ENCODE data around the gene FGFR2.

The FGFR2 gene

GRCh38 chr10:121598263-121599249, at the start of gene FGFR2:
Gene FGFR2 (minus strand): TSS chr10:121598444. CDS start chr10:121593817, 4,627 bp downstream.
- DNase-seq, result peak; percentile 82

GRCh38 chr10:121647401-121647800, 49.2 kb upstream of the FGFR2 start:
- no peak for DNase-seq

- DNase-seq, result no peak
These were observed 47.5 kb upstream of the FGFR2 start for GRCh38 chr10:121645696-121646095.

GRCh38 chr10:121644501-121644900, 46.3 kb upstream of the FGFR2 start:
- no peak for DNase-seq

- no peak for DNase-seq
These were observed 42.0 kb upstream of the FGFR2 start for GRCh38 chr10:121640266-121640665.

GRCh38 chr10:121639416-121639815, 41.2 kb upstream of the FGFR2 start:
- DNase-seq, result no peak

- DNase-seq, result no peak
These were observed 39.2 kb upstream of the FGFR2 start for GRCh38 chr10:121637437-121637836.

GRCh38 chr10:121633056-121633455, 34.8 kb upstream of the FGFR2 start:
- DNase-seq, result no peak

- no peak for DNase-seq
These were observed 33.3 kb upstream of the FGFR2 start for GRCh38 chr10:121631365-121632029.

GRCh38 chr10:121628859-121629258, 30.6 kb upstream of the FGFR2 start:
- no peak for DNase-seq

GRCh38 chr10:121627876-121628581, 29.8 kb upstream of the FGFR2 start:
- no peak for DNase-seq

GRCh38 chr10:121624836-121625486, 26.7 kb upstream of the FGFR2 start:
- DNase-seq, result no peak

- DNase-seq, result no peak
These were observed 20.7 kb upstream of the FGFR2 start for GRCh38 chr10:121618906-121619305.

GRCh38 chr10:121617176-121617575, 18.9 kb upstream of the FGFR2 start:
- no peak for DNase-seq

GRCh38 chr10:121616291-121616690, 18.0 kb upstream of the FGFR2 start:
- DNase-seq, result peak; percentile 24

GRCh38 chr10:121615836-121616235, 17.6 kb upstream of the FGFR2 start:
- DNase-seq, result no peak

GRCh38 chr10:121615435-121615793, 17.2 kb upstream of the FGFR2 start:
- no peak for DNase-seq

GRCh38 chr10:121614613-121615434, 16.6 kb upstream of the FGFR2 start:
- DNase-seq, result no peak

GRCh38 chr10:121613456-121613855, 15.2 kb upstream of the FGFR2 start:
- DNase-seq, result no peak

- DNase-seq, result no peak
These were observed 13.3 kb upstream of the FGFR2 start for GRCh38 chr10:121611393-121612159.

- no peak for DNase-seq
These were observed 12.6 kb upstream of the FGFR2 start for GRCh38 chr10:121610798-121611323.

Measured in NCI-H510A treated with DMSO at 0.1 percent for 48 hours (cell line).